IPS-15b (cell line): ENCODE data around the gene EHD2.
"Not testable (repeated sequence)": the region's sequence is repeated elsewhere in the genome, so short reads cannot be mapped to it uniquely, and the experiment has no call there.

Experiments
- H3K27me3 ChIP-seq: one replicate; pipeline ENCODE4 v1.6.1; 2013; ENCODE audit warnings: low read length; ENCODE audit not compliant: control insufficient read depth, insufficient read depth
- H3K36me3 ChIP-seq: one replicate; pipeline ENCODE4 v1.6.1; 2013; ENCODE audit warnings: low read length; ENCODE audit not compliant: control insufficient read depth, insufficient read depth
- H3K4me1 ChIP-seq: one replicate; pipeline ENCODE4 v1.6.1; 2013; ENCODE audit warnings: mild to moderate bottlenecking, low read length; ENCODE audit not compliant: control insufficient read depth, insufficient read depth
- H3K4me3 ChIP-seq: one replicate; pipeline ENCODE4 v1.5.1; 2013; ENCODE audit warnings: low read depth, low read length
- H3K9ac ChIP-seq: one replicate; pipeline ENCODE4 v1.6.1; 2013; ENCODE audit warnings: low read depth, mild to moderate bottlenecking, low read length
- H3K9me3 ChIP-seq: one replicate; pipeline ENCODE4 v1.6.1; 2013; ENCODE audit warnings: mild to moderate bottlenecking, low read length; ENCODE audit not compliant: control insufficient read depth, insufficient read depth

The EHD2 gene

GRCh38 chr19:47723581-47723940 is 10.3 kb downstream of the EHD2 start:
- H3K4me1 ChIP-seq, result no peaks in the 10 kb centered on the region
- no peaks in the 10 kb centered on the region for H3K9me3 ChIP-seq
- H3K27me3 ChIP-seq, result no peaks in the 10 kb centered on the region
- H3K4me3 ChIP-seq, result no peak overlapping the region
- no peak overlapping the region for H3K9ac ChIP-seq
- H3K36me3 ChIP-seq, result peaks cover 3% of the 10 kb centered on the region

- H3K4me3 ChIP-seq, result no peak overlapping the region
- peaks cover 3% of the 10 kb centered on the region for H3K36me3 ChIP-seq
- peaks cover 5% of the 10 kb centered on the region for H3K4me1 ChIP-seq
- H3K9ac ChIP-seq, result no peak overlapping the region
- no peaks in the 10 kb centered on the region for H3K27me3 ChIP-seq
- no peaks in the 10 kb centered on the region for H3K9me3 ChIP-seq
These were observed 12.7 kb downstream of the EHD2 start for GRCh38 chr19:47725759-47726401.

- no peaks in the 10 kb centered on the region for H3K9me3 ChIP-seq
- H3K4me1 ChIP-seq, result peaks cover 5% of the 10 kb centered on the region
- H3K4me3 ChIP-seq, result no peak overlapping the region
- H3K9ac ChIP-seq, result no peak overlapping the region
- peaks cover 3% of the 10 kb centered on the region for H3K36me3 ChIP-seq
- H3K27me3 ChIP-seq, result no peaks in the 10 kb centered on the region
These were observed 13.2 kb downstream of the EHD2 start for GRCh38 chr19:47726467-47726866.

- not testable (repeated sequence) for H3K4me1 ChIP-seq, H3K9me3 ChIP-seq, H3K9ac ChIP-seq, H3K4me3 ChIP-seq, H3K27me3 ChIP-seq, H3K36me3 ChIP-seq
These were observed 15.1 kb downstream of the EHD2 start for GRCh38 chr19:47728295-47728694.

- Histone ChIP-seq H3K27me3 (no peaks in the 10 kb centered on the region), H3K4me3 (peak overlapping the region; percentile 56), H3K4me1 (peaks cover 5% of the 10 kb centered on the region), H3K9ac (peak overlapping the region; percentile 24), H3K9me3 (no peaks in the 10 kb centered on the region), H3K36me3 (peaks cover 3% of the 10 kb centered on the region)
These were observed 16.2 kb downstream of the EHD2 start for GRCh38 chr19:47729468-47729798.

- H3K4me1 ChIP-seq, result peaks cover 5% of the 10 kb centered on the region
- no peaks in the 10 kb centered on the region for H3K9me3 ChIP-seq
- H3K9ac ChIP-seq, result peak overlapping the region; percentile 24
- peak overlapping the region; percentile 56 for H3K4me3 ChIP-seq
- peaks cover 3% of the 10 kb centered on the region for H3K36me3 ChIP-seq
- no peaks in the 10 kb centered on the region for H3K27me3 ChIP-seq
These were observed 16.7 kb downstream of the EHD2 start for GRCh38 chr19:47729799-47730520.

GRCh38 chr19:47730521-47730889 is 17.3 kb downstream of the EHD2 start:
- Histone ChIP-seq H3K4me1 (peaks cover 5% of the 10 kb centered on the region), H3K9ac (no peak overlapping the region), H3K9me3 (no peaks in the 10 kb centered on the region), H3K4me3 (no peak overlapping the region), H3K36me3 (peaks cover 3% of the 10 kb centered on the region), H3K27me3 (no peaks in the 10 kb centered on the region)

- H3K9ac ChIP-seq, result no peak overlapping the region
- no peak overlapping the region for H3K4me3 ChIP-seq
- no peaks in the 10 kb centered on the region for H3K9me3 ChIP-seq
- H3K27me3 ChIP-seq, result no peaks in the 10 kb centered on the region
- peaks cover 1% of the 10 kb centered on the region for H3K36me3 ChIP-seq
- peaks cover 5% of the 10 kb centered on the region for H3K4me1 ChIP-seq
These were observed 17.7 kb downstream of the EHD2 start for GRCh38 chr19:47730910-47731309.

- Histone ChIP-seq H3K27me3 (no peaks in the 10 kb centered on the region), H3K36me3 (no peaks in the 10 kb centered on the region), H3K9me3 (no peaks in the 10 kb centered on the region), H3K4me1 (no peaks in the 10 kb centered on the region), H3K9ac (no peak overlapping the region), H3K4me3 (no peak overlapping the region)
These were observed 21.9 kb downstream of the EHD2 start for GRCh38 chr19:47735131-47735530.

GRCh38 chr19:47740866-47741519 is 27.8 kb downstream of the EHD2 start:
- Histone ChIP-seq H3K4me3 (no peak overlapping the region), H3K36me3 (peaks cover 2% of the 10 kb centered on the region), H3K9ac (no peak overlapping the region), H3K9me3 (no peaks in the 10 kb centered on the region), H3K27me3 (no peaks in the 10 kb centered on the region), H3K4me1 (no peaks in the 10 kb centered on the region)

GRCh38 chr19:47741544-47742140 is 28.4 kb downstream of the EHD2 start:
- no peaks in the 10 kb centered on the region for H3K4me1 ChIP-seq
- no peaks in the 10 kb centered on the region for H3K27me3 ChIP-seq
- H3K9ac ChIP-seq, result no peak overlapping the region
- no peak overlapping the region for H3K4me3 ChIP-seq
- H3K9me3 ChIP-seq, result no peaks in the 10 kb centered on the region
- peaks cover 2% of the 10 kb centered on the region for H3K36me3 ChIP-seq

GRCh38 chr19:47742634-47743033 is 29.4 kb downstream of the EHD2 start:
- Histone ChIP-seq H3K4me1 (no peaks in the 10 kb centered on the region), H3K9ac (peak overlapping the region; percentile 14), H3K9me3 (no peaks in the 10 kb centered on the region), H3K36me3 (peaks cover 6% of the 10 kb centered on the region), H3K4me3 (peak overlapping the region; percentile 70), H3K27me3 (no peaks in the 10 kb centered on the region)
